GM19467 (cell line): ENCODE data around the gene KRT27.
"Not testable (repeated sequence)": the region's sequence is repeated elsewhere in the genome, so short reads cannot be mapped to it uniquely, and the experiment has no call there.

Experiments
- ATAC-seq: cut with Tn5 transposase; IDR thresholded peaks from one replicate; pipeline ENCODE4 v1.9.1; 2021; ENCODE audit warnings: mild to moderate bottlenecking, moderate library complexity; ENCODE audit not compliant: unreplicated experiment

The KRT27 gene

DNA sequence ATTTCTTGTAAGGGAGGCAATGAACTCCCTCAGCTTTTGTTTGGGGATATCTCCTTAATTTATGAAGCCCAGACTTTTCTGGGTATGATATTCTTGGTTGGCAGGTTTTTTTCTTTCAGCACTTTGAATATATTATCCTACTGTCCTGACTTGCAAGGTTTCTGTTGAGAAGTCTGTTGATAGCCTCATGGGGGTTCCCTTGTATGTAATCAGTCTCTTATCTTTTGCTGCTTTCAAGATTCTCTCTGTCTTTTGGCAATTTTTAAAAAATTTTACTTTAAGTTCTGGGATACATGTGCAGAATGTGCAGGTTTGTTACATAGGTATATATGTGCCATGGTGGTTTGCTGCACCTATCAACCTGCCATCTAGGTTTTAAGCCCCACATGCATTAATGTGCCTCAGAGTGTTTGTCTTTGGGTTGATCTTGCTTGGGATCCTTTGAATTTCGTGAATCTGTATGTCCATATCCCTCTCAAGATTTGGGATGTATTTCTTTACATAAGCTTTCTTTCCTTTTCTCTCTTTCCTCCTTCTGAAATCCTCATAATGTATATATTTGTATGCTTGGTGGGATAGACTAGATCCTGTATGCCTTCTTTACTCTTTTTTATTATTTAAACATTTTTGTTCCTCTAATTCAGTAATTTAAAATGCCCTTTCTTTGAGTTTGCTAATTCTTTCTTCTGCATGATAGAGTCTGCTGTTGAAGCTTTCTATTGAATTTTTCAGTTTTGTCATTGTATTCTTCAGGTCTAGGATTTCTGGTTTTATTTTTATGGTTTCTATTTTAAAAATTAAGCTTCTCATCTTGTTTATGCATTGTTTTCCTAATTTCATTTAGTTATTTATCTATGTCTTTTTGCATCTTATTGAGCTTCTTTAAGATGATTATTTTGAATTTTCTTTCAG, 22.0 kb downstream of the KRT27 start:
- ATAC-seq, result no peak

DNA sequence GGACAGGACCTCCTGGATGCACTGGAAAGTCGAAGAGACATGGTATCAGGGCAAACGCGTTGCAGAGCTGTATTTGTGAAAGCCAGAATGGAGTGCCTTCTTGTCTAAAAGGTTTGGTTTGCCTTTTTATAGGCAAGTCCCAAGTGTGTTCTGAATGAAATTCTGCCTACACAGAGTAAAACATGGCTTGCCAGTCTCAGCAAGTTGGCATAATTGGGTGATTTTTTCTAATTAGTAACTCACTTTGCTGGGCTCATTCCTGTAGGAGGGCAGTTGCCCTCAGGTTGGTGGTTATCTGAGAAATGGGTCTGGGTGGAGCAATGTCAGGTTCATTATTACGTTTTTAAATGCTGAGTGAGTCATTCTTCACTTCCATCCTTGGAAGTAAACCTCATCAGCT, 27.1 kb downstream of the KRT27 start, which contains the start of gene KRT25:
TSS of gene KRT25 (minus strand) at position 101 of the 400 bp plus-strand sequence. CDS start at position 41, 60 bp downstream.
- no peak for ATAC-seq

DNA sequence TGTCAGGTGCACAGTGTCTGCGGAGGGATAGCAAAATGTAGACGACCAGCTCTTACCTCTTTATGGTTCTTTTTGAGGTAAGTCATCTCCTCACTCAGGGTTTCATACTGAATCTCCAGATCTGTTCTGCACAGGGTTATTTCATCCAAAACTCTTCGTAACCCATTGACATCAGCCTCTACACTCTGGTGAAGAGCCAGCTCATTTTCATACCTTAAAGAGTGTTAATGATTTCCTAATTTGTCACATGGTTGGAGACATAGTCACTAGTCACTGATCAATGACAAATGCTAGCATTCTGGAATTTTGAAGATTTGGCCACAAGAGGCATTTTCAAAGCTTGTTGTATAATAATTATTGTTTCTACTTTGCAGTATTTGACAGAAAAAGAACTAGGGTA, 28.5 kb downstream of the KRT27 start:
- no peak for ATAC-seq

GRCh38 chr17:40751065-40751464, 31.3 kb downstream of the KRT27 start:
- ATAC-seq, result no peak

DNA sequence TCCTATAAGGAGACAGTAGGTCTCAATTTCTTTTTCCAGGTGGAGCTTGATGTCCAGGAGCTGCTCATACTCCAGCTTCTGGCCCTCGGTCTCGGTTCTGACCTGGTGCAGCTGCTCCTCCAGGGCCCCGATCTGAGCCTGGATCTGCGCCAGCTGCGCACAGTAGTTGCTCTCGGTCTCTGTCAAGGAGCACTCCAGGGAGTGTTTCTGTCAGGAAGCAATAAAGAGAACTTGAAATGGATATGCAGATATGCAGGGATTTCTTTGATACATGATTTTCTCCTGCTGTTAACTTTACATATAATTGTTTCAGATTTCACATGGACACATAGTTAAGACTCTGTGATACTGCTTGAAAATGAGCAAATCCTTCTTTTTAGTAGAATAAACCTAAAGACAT, 32.0 kb downstream of the KRT27 start:
- no peak for ATAC-seq

- ATAC-seq, result not testable (repeated sequence)
These were observed 33.7 kb downstream of the KRT27 start for GRCh38 chr17:40748666-40749065.

DNA sequence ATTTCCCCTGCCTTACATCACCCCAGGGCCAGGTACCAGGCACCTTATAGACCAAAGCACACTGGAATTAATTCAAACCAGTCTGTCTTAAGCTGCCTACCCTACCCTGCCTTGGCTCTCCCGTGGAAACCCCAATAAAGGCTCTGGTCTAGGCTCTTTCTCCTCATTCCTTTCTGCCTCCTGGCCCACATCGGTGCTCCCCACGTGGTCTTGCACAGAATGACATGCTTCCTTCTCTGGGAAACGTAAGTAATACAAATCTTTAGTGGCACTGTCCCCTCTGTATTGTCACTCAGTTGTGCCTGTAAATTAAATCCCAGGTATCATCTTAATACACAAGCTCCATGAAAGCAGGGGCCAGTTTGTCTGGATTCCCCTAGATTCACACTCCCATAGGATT, 43.8 kb downstream of the KRT27 start:
- ATAC-seq, result no peak

- ATAC-seq, result no peak
These were observed 47.3 kb downstream of the KRT27 start for GRCh38 chr17:40735016-40735415.

DNA sequence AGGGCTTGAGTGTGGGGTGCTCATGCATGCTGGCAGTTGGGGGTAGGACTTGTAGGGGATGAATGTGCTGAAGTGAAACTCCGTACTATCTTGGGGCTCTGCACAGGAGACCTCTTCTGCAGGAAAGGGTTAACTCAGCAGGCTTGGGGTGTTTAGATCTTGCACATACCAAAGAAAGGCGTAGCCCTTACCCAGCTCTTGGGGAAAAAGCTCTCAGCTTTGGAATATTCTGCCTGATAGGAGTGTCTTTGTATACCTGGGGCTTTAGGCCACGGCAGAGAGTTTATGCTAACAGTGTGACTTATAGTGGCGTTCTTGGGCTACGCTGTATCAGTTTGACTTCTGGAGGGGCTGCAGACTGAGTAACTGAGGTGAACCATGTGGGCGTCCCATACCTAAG, 48.3 kb downstream of the KRT27 start:
- no peak for ATAC-seq

DNA sequence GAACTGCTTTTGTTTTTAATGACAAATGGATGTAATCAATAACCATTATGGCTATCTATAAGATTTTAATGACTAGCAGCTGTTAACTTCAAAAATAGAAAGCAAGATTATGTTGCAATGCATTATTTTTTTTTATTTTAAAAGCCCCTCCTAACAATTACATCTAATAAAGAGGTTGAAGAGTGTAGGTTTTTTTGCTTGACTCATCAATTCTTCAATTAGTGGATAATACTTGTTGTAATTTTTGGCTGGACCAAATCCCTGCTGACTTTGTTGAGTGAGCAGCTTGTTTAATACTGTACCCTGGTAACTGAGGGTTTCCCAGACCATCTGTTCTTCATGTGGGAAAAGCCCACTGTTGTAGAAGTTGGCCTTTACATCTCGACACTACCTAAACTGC, 51.4 kb downstream of the KRT27 start:
- no peak for ATAC-seq

DNA sequence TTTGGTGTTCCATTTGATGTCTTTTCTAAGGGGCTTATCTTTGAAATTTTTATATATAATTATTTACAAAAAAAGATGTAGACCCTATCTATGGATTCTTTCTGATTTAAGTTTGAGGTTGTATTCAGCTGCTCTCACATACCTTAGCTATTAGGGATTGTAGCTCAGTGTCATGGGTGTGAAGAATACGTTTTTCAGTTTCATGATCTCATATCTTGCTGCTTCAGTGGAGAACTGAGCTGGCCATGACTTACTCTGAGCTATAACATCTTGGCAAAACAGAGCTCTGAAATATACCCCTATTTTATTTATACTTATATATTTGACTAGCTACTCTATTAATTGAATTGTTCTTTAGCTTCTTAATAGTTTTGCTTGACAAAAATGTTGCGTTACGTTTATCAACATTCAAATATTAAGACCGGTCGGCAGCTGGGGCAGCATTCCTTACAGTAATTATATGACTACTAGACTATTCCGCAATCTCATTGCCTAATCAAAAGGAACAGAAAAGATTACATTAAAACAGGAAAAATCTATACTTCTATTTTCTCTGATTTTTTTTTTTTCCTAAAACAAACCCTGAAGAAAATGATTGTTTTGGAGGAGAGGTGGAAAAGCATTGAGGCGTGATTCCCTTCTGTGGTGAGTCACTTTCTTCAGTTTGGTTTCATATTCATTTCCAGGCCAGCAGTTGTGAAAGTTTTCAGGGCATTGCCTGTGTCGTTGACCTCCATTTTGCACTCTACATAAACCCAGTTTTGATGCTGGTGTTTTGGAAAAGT, 54.7 kb downstream of the KRT27 start:
- ATAC-seq, result no peak

DNA sequence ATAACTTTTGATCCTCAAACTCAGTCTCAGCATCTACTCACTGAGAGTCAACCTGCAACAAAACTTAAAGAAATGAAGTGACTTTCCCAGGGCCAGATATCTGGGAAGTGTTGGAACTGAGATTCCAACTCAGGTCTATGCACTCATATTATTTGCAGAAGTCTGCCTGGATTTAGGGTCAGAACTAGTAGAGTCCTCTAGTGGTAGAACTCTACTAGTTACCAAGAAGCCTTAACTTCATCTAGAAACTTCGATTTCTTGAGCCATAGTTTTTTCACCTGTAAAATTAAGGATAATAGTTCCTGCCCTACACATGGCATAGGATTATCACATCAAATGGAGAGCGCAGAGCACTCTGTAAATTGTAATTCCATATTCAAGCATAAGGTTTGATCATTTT, 55.4 kb downstream of the KRT27 start:
- no peak for ATAC-seq
